GM12878 (cell line): ENCODE results near the gene AGTPBP1. TPM values are rescaled to one million over a fixed set of nuclear protein-coding genes. Genes with fewer than 3 reads are reported as not detected.
A peak's percentile ranks its signal among the peaks of the same experiment; 100 is the strongest.

Source experiments
- BCL11A ChIP-seq: IDR thresholded peaks from 2 replicates; pipeline ENCODE4 v1.6.1; 2011; ENCODE audit warnings: low read depth, low read length
- BHLHE40 ChIP-seq, 2 experiments: fragments of 450-650 bp in 1 of 2; IDR thresholded peaks; 2 replicates each; pipeline ENCODE4 v1.6.1; 2011 to 2017; ENCODE audit warnings: low read depth in 2 of 2, borderline replicate concordance in 1 of 2, improper control_type of control experiment in 1 of 2, low read length in 1 of 2, mild to moderate bottlenecking in 1 of 2
- CUX1 ChIP-seq: IDR thresholded peaks from 2 replicates; pipeline ENCODE4 v1.6.1; 2012; ENCODE audit warnings: improper control_type of control experiment, low read depth, low read length; ENCODE audit not compliant: insufficient replicate concordance
- DPF2 ChIP-seq: fragments of 450-650 bp; IDR thresholded peaks from 2 replicates; pipeline ENCODE4 v1.6.1; 2017; ENCODE audit warnings: mild to moderate bottlenecking
- EGR1 ChIP-seq, 2 experiments: IDR thresholded peaks; 1 replicate in 1 of 2; 2 replicates in 1 of 2; pipeline ENCODE4 v1.6.1; 2011 to 2012; ENCODE audit warnings: low read depth in 2 of 2, low read length in 2 of 2, borderline replicate concordance in 1 of 2, mild to moderate bottlenecking in 1 of 2, moderate library complexity in 1 of 2
- EP300 ChIP-seq, 2 experiments: fragments of 150-350 bp in 1 of 2; IDR thresholded peaks; 2 replicates each; pipeline ENCODE4 v1.6.1; 2011 to 2012; ENCODE audit warnings: low read depth in 2 of 2, low read length in 2 of 2, borderline replicate concordance in 1 of 2, improper control_type of control experiment in 1 of 2, inconsistent platforms in 1 of 2; ENCODE audit not compliant: control insufficient read depth in 1 of 2
- FOXM1 ChIP-seq: IDR thresholded peaks from 2 replicates; pipeline ENCODE4 v1.6.1; 2012; ENCODE audit warnings: low read depth, mild to moderate bottlenecking, inconsistent platforms, low read length, moderate library complexity
- HSF1 ChIP-seq: fragments of 150-350 bp; IDR thresholded peaks from 2 replicates; pipeline ENCODE4 v1.6.1; 2014; ENCODE audit warnings: mild to moderate bottlenecking, low read depth, low read length
- KDM1A ChIP-seq: fragments of 200-600 bp; sonication (generic); IDR thresholded peaks from 2 replicates; pipeline ENCODE4 v1.6.1; 2016; ENCODE audit warnings: borderline replicate concordance
- MYB ChIP-seq: fragments of 150-350 bp; IDR thresholded peaks from 2 replicates; pipeline ENCODE4 v1.6.1; 2014; ENCODE audit warnings: mild to moderate bottlenecking, low read depth, low read length, borderline replicate concordance
- POU2F2 ChIP-seq: IDR thresholded peaks from 3 replicates; pipeline ENCODE4 v1.6.1; 2011; ENCODE audit warnings: low read depth, mild to moderate bottlenecking, low read length, borderline replicate concordance
- RAD21 ChIP-seq: IDR thresholded peaks from 2 replicates; pipeline ENCODE4 v1.6.1; 2011; ENCODE audit warnings: mild to moderate bottlenecking, low read depth, low read length, moderate library complexity; ENCODE audit not compliant: insufficient read depth
- RELB ChIP-seq: fragments of 450-650 bp; IDR thresholded peaks from 2 replicates; pipeline ENCODE4 v1.6.1; 2017; ENCODE audit warnings: low read depth, mild to moderate bottlenecking, moderate library complexity
- SREBF1 ChIP-seq: IDR thresholded peaks from 2 replicates; pipeline ENCODE4 v1.6.1; 2012; ENCODE audit warnings: mild to moderate bottlenecking, low read length
- polyA plus RNA-seq, 11 experiments: library from polyadenylated mRNA; depleted of rRNA in 4 of 11; unstranded in 6 of 11; stranded (reverse) in 5 of 11; fragments of >200 nt; fragmentation: Nextera tagmentation in 4 of 11; fragmentation: Illumina TruSeq in 1 of 11; extraction: Ambion mirVana in 4 of 11; extraction: Trizol in 1 of 11; gene quantifications; 1 replicate in 1 of 11; 2 replicates in 10 of 11; pipeline versions ENCODE4 v1.2.1 to v1.2.3, GENCODE V29; 2011 to 2016; ENCODE audit warnings: inconsistent platforms in 2 of 11, missing spikeins in 2 of 11, low read depth in 1 of 11
- total RNA-seq, 4 experiments: library from RNA; depleted of rRNA in 3 of 4; stranded (reverse); fragments of >200 nt in 3 of 4; fragmentation: Illumina TruSeq in 1 of 4; extraction: Trizol in 1 of 4; gene quantifications; 2 replicates each; pipeline versions ENCODE4 v1.2.1 to v1.2.3, GENCODE V29; 2013 to 2021
- TF ChIP-seq, protein P1 (sequence below): fragments of 450-650 bp; formaldehyde crosslinking; IDR thresholded peaks from 2 replicates; pipeline ENCODE4 v1.5.0; 2022; ENCODE audit warnings: mild to moderate bottlenecking, missing genetic modification characterization

The AGTPBP1 gene
- total and polyA plus RNA-seq, 10 of the 15 experiments (the other 5 are each of a cell fraction or from before 2014, with no cell fraction given): 6.1 to 35.2 (median 20.0) TPM

GRCh38 chr9:85741875-85742596 lies at the start of gene AGTPBP1 (continued):
- no peak for TF ChIP-seq CUX1
- no peak for TF ChIP-seq SREBF1
- peak; percentile 90 to 99 for TF ChIP-seq BHLHE40 (IDR thresholded peaks at IDR 0.05; ENCODE audit: borderline replicate concordance in 1 of 2, low read depth in 2 of 2, low read length in 1 of 2)
- no peak for TF ChIP-seq BCL11A
- 0 out of 2 replicates have a peak, but pooled peaks have one; percentile 14 for TF ChIP-seq RELB
- no peak for TF ChIP-seq FOXM1
- TF ChIP-seq, protein P1, sequence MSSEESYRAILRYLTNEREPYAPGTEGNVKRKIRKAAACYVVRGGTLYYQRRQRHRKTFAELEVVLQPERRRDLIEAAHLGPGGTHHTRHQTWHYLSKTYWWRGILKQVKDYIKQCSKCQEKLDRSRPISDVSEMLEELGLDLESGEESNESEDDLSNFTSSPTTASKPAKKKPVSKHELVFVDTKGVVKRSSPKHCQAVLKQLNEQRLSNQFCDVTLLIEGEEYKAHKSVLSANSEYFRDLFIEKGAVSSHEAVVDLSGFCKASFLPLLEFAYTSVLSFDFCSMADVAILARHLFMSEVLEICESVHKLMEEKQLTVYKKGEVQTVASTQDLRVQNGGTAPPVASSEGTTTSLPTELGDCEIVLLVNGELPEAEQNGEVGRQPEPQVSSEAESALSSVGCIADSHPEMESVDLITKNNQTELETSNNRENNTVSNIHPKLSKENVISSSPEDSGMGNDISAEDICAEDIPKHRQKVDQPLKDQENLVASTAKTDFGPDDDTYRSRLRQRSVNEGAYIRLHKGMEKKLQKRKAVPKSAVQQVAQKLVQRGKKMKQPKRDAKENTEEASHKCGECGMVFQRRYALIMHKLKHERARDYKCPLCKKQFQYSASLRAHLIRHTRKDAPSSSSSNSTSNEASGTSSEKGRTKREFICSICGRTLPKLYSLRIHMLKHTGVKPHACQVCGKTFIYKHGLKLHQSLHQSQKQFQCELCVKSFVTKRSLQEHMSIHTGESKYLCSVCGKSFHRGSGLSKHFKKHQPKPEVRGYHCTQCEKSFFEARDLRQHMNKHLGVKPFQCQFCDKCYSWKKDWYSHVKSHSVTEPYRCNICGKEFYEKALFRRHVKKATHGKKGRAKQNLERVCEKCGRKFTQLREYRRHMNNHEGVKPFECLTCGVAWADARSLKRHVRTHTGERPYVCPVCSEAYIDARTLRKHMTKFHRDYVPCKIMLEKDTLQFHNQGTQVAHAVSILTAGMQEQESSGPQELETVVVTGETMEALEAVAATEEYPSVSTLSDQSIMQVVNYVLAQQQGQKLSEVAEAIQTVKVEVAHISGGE: no peak
- no peak for TF ChIP-seq MYB
- TF ChIP-seq DPF2: 0 out of 2 replicates have a peak, but pooled peaks have one; percentile 22
- no peak for TF ChIP-seq POU2F2
- no peak for TF ChIP-seq RAD21
- TF ChIP-seq KDM1A: no peak
- TF ChIP-seq EGR1 (IDR thresholded peaks at IDR 0.05; ENCODE audit: borderline replicate concordance in 1 of 2, low read depth in 2 of 2, low read length in 2 of 2): peak; percentile 61 to 64; a peak in 2 of 3 replicates
- TF ChIP-seq EP300 (IDR thresholded peaks at IDR 0.05; ENCODE audit: borderline replicate concordance in 1 of 2, control insufficient read depth in 1 of 2, low read depth in 2 of 2, low read length in 2 of 2): no peak
- no peak for TF ChIP-seq HSF1
